GM23338 (cell line): ENCODE results near the gene SH3GL2. TPM values are rescaled to one million over a fixed set of nuclear protein-coding genes. Genes with fewer than 3 reads are reported as not detected.

Experiments used
- ATAC-seq: fragments of 200-7000 bp; cut with Tn5 transposase; 3 replicates; pipeline ENCODE4 v1.9.1; 2020
- DNase-seq: peaks from one replicate; pipeline ENCODE4 v3.0.0-alpha.2; 2015; ENCODE audit warnings: low spot score
- H2AFZ ChIP-seq: fragments of 200-600 bp; sonication (generic); 2 replicates; pipeline ENCODE4 v1.8.0; 2016; ENCODE audit warnings: antibody characterized with exemption, mild to moderate bottlenecking, moderate library complexity
- H3F3A ChIP-seq: fragments of 200-600 bp; sonication (generic); replicated peaks from 2 replicates; pipeline ENCODE4 v1.8.0; 2017; ENCODE audit warnings: antibody characterized with exemption, mixed run types, low read depth
- H3K27ac ChIP-seq: fragments of 200-600 bp; sonication (generic); 2 replicates; pipeline ENCODE4 v1.6.1; 2016; ENCODE audit warnings: low read depth
- H3K27me3 ChIP-seq: fragments of 200-600 bp; sonication (generic); 2 replicates; pipeline ENCODE4 v1.8.0; 2016; ENCODE audit warnings: mild to moderate bottlenecking, mixed run types, moderate library complexity; ENCODE audit not compliant: insufficient read depth
- H3K36me3 ChIP-seq: fragments of 200-600 bp; sonication (generic); 2 replicates; pipeline ENCODE4 v1.8.0; 2016; ENCODE audit warnings: mild to moderate bottlenecking; ENCODE audit not compliant: insufficient read depth
- H3K4me1 ChIP-seq: fragments of 200-600 bp; sonication (generic); 2 replicates; pipeline ENCODE4 v1.8.0; 2016; ENCODE audit warnings: mild to moderate bottlenecking, moderate library complexity; ENCODE audit not compliant: insufficient read depth
- H3K4me2 ChIP-seq: fragments of 200-600 bp; sonication (generic); 2 replicates; pipeline ENCODE4 v1.7.1; 2017; ENCODE audit warnings: mixed run types
- H3K4me3 ChIP-seq: fragments of 200-600 bp; sonication (generic); 2 replicates; pipeline ENCODE4 v1.6.1; 2016; ENCODE audit warnings: mixed run types
- H3K79me2 ChIP-seq: fragments of 200-600 bp; sonication (generic); replicated peaks from 2 replicates; pipeline ENCODE4 v1.8.0; 2017; ENCODE audit warnings: mild to moderate bottlenecking; ENCODE audit not compliant: insufficient read depth
- H3K9me2 ChIP-seq: fragments of 200-600 bp; sonication (generic); 2 replicates; pipeline ENCODE4 v1.8.0; 2017; ENCODE audit not compliant: insufficient read depth
- H4K20me1 ChIP-seq: fragments of 200-600 bp; sonication (generic); replicated peaks from 2 replicates; pipeline ENCODE4 v1.8.0; 2017; ENCODE audit warnings: mild to moderate bottlenecking; ENCODE audit not compliant: insufficient read depth
- H3K27ac Mint-ChIP-seq: 2 replicates; pipeline ENCODE4 v1.8.0; 2020; ENCODE audit warnings: inconsistent platforms, mild to moderate bottlenecking, moderate library complexity, mixed read lengths
- H3K27me3 Mint-ChIP-seq: 3 replicates; pipeline ENCODE4 v1.8.0; 2022; ENCODE audit warnings: low read depth, mild to moderate bottlenecking, moderate library complexity, mixed read lengths, inconsistent platforms; ENCODE audit not compliant: insufficient read depth, poor library complexity
- H3K36me3 Mint-ChIP-seq: 3 replicates; pipeline ENCODE4 v1.8.0; 2021; ENCODE audit warnings: low read depth, mild to moderate bottlenecking, inconsistent platforms, moderate library complexity, mixed read lengths
- H3K4me1 Mint-ChIP-seq: 3 replicates; pipeline ENCODE4 v1.8.0; 2020; ENCODE audit warnings: mild to moderate bottlenecking, inconsistent platforms, mixed read lengths
- H3K4me3 Mint-ChIP-seq: 3 replicates; pipeline ENCODE4 v1.8.0; 2021; ENCODE audit warnings: moderate library complexity, mild to moderate bottlenecking, inconsistent platforms, mixed read lengths
- H3K9me3 Mint-ChIP-seq: 3 replicates; pipeline ENCODE4 v1.8.0; 2020; ENCODE audit warnings: moderate library complexity, mild to moderate bottlenecking, inconsistent platforms, mixed read lengths
- CREB1 ChIP-seq: fragments of 250-450 bp; sonication (Bioruptor Pico); IDR thresholded peaks from 2 replicates; pipeline ENCODE4 v1.5.0; 2020; ENCODE audit warnings: low read depth, mild to moderate bottlenecking, moderate library complexity
- EZH2 ChIP-seq: fragments of 200-600 bp; sonication (generic); IDR thresholded peaks from one replicate; pipeline ENCODE4 v1.8.0; 2017; ENCODE audit warnings: antibody characterized with exemption, mild to moderate bottlenecking, low read depth; ENCODE audit not compliant: unreplicated experiment
- EZH2phosphoT487 ChIP-seq: fragments of 200-600 bp; sonication (generic); IDR thresholded peaks from one replicate; pipeline ENCODE4 v1.8.1; 2018; ENCODE audit warnings: antibody characterized with exemption; ENCODE audit not compliant: unreplicated experiment
- JUNB ChIP-seq: IDR thresholded peaks from one replicate; pipeline ENCODE4 v1.6.1; 2016; ENCODE audit warnings: antibody characterized with exemption; ENCODE audit not compliant: unreplicated experiment
- NANOG ChIP-seq: IDR thresholded peaks from 2 replicates; pipeline ENCODE4 v1.6.1; 2016; ENCODE audit warnings: antibody characterized with exemption, borderline replicate concordance
- POLR2AphosphoS5 ChIP-seq: IDR thresholded peaks from 2 replicates; pipeline ENCODE4 v1.6.1; 2016; ENCODE audit warnings: antibody characterized with exemption, low read depth
- STAT1 ChIP-seq: IDR thresholded peaks from one replicate; pipeline ENCODE4 v1.6.1; 2016; ENCODE audit warnings: antibody characterized with exemption; ENCODE audit not compliant: unreplicated experiment
- ZNF114 ChIP-seq: fragments of 250-450 bp; sonication (Bioruptor Pico); IDR thresholded peaks from 2 replicates; pipeline ENCODE4 v1.5.0; 2020; ENCODE audit warnings: mild to moderate bottlenecking, moderate library complexity
- ZNF331 ChIP-seq: fragments of 250-450 bp; sonication (Bioruptor Pico); IDR thresholded peaks from 2 replicates; pipeline ENCODE4 v1.5.0; 2020; ENCODE audit warnings: low read depth, mild to moderate bottlenecking, moderate library complexity
- polyA plus RNA-seq: library from polyadenylated mRNA; unstranded; fragments of >200 nt; fragmentation: Nextera tagmentation; extraction: Ambion mirVana; gene quantifications from 2 replicates; pipeline ENCODE4 v1.2.1, GENCODE V29; 2016
- total RNA-seq: library from RNA; depleted of rRNA; stranded (reverse); fragments of >200 nt; shearing (Covaris generic); gene quantifications from 2 replicates; pipeline ENCODE4 v1.2.3, GENCODE V29; 2014
- TF ChIP-seq, protein P1 (sequence below), 2 experiments: fragments of 200-600 bp in 1 of 2; sonication (generic) in 1 of 2; conservative IDR thresholded peaks; 2 replicates each; pipeline versions ENCODE4 v1.5.1 to v1.6.1; 2016 to 2017; ENCODE audit warnings: antibody characterized with exemption in 2 of 2, low read depth in 2 of 2, mild to moderate bottlenecking in 2 of 2, moderate library complexity in 1 of 2
- TF ChIP-seq, protein P2 (sequence below): IDR thresholded peaks from one replicate; pipeline ENCODE4 v1.6.1; 2018; ENCODE audit warnings: antibody characterized with exemption; ENCODE audit not compliant: unreplicated experiment
- TF ChIP-seq, protein P3 (sequence below): fragments of 250-450 bp; sonication (Bioruptor Pico); IDR thresholded peaks from 2 replicates; pipeline ENCODE4 v1.5.0; 2020; ENCODE audit warnings: mild to moderate bottlenecking, moderate library complexity
- TF ChIP-seq, protein P4 (sequence below): IDR thresholded peaks from 2 replicates; pipeline ENCODE4 v1.6.1; 2016; ENCODE audit warnings: antibody characterized with exemption

Gene SH3GL2
- total and polyA plus RNA-seq, 2 experiments from 2014 or later = 5.9 to 8.6 TPM

DNA sequence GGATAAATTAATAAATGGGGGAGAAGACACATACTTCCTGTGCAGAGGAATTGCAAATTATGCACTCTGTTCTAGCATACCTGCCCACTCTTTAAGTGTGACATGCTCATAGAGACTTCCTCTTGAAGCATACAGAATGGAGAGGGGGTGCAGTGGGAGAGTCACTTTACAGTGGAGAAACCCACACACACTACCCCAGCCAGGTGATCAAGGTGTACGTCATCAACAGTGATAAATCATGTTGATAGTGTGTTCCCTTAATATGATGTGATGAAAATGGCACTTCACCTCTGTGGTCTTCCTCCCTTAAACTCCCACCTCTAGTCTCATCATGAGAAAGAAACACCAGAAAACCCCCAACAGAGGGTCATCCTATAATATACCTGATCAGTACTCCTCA lies 110.0 kb downstream of the SH3GL2 start:
- peaks cover 3% of the 10 kb centered on the region; the same call in 2 of the 3 replicates for H3K4me1 Mint-ChIP-seq
- TF ChIP-seq STAT1 = no peak
- no peak for TF ChIP-seq ZNF331 (CRISPR knock-in tag)
- no peak for TF ChIP-seq JUNB
- TF ChIP-seq POLR2AphosphoS5 = no peak
- TF ChIP-seq ZNF114 (CRISPR knock-in tag) = no peak
- no peak for TF ChIP-seq EZH2phosphoT487
- TF ChIP-seq, protein P1, sequence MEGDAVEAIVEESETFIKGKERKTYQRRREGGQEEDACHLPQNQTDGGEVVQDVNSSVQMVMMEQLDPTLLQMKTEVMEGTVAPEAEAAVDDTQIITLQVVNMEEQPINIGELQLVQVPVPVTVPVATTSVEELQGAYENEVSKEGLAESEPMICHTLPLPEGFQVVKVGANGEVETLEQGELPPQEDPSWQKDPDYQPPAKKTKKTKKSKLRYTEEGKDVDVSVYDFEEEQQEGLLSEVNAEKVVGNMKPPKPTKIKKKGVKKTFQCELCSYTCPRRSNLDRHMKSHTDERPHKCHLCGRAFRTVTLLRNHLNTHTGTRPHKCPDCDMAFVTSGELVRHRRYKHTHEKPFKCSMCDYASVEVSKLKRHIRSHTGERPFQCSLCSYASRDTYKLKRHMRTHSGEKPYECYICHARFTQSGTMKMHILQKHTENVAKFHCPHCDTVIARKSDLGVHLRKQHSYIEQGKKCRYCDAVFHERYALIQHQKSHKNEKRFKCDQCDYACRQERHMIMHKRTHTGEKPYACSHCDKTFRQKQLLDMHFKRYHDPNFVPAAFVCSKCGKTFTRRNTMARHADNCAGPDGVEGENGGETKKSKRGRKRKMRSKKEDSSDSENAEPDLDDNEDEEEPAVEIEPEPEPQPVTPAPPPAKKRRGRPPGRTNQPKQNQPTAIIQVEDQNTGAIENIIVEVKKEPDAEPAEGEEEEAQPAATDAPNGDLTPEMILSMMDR (conservative IDR thresholded peaks at IDR 0.05; ENCODE audit: low read depth in 2 of 2) = no peak
- TF ChIP-seq CREB1 = no peak
- TF ChIP-seq EZH2 = no peak
- TF ChIP-seq, protein P2, sequence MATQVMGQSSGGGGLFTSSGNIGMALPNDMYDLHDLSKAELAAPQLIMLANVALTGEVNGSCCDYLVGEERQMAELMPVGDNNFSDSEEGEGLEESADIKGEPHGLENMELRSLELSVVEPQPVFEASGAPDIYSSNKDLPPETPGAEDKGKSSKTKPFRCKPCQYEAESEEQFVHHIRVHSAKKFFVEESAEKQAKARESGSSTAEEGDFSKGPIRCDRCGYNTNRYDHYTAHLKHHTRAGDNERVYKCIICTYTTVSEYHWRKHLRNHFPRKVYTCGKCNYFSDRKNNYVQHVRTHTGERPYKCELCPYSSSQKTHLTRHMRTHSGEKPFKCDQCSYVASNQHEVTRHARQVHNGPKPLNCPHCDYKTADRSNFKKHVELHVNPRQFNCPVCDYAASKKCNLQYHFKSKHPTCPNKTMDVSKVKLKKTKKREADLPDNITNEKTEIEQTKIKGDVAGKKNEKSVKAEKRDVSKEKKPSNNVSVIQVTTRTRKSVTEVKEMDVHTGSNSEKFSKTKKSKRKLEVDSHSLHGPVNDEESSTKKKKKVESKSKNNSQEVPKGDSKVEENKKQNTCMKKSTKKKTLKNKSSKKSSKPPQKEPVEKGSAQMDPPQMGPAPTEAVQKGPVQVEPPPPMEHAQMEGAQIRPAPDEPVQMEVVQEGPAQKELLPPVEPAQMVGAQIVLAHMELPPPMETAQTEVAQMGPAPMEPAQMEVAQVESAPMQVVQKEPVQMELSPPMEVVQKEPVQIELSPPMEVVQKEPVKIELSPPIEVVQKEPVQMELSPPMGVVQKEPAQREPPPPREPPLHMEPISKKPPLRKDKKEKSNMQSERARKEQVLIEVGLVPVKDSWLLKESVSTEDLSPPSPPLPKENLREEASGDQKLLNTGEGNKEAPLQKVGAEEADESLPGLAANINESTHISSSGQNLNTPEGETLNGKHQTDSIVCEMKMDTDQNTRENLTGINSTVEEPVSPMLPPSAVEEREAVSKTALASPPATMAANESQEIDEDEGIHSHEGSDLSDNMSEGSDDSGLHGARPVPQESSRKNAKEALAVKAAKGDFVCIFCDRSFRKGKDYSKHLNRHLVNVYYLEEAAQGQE = no peak
- TF ChIP-seq, protein P3, sequence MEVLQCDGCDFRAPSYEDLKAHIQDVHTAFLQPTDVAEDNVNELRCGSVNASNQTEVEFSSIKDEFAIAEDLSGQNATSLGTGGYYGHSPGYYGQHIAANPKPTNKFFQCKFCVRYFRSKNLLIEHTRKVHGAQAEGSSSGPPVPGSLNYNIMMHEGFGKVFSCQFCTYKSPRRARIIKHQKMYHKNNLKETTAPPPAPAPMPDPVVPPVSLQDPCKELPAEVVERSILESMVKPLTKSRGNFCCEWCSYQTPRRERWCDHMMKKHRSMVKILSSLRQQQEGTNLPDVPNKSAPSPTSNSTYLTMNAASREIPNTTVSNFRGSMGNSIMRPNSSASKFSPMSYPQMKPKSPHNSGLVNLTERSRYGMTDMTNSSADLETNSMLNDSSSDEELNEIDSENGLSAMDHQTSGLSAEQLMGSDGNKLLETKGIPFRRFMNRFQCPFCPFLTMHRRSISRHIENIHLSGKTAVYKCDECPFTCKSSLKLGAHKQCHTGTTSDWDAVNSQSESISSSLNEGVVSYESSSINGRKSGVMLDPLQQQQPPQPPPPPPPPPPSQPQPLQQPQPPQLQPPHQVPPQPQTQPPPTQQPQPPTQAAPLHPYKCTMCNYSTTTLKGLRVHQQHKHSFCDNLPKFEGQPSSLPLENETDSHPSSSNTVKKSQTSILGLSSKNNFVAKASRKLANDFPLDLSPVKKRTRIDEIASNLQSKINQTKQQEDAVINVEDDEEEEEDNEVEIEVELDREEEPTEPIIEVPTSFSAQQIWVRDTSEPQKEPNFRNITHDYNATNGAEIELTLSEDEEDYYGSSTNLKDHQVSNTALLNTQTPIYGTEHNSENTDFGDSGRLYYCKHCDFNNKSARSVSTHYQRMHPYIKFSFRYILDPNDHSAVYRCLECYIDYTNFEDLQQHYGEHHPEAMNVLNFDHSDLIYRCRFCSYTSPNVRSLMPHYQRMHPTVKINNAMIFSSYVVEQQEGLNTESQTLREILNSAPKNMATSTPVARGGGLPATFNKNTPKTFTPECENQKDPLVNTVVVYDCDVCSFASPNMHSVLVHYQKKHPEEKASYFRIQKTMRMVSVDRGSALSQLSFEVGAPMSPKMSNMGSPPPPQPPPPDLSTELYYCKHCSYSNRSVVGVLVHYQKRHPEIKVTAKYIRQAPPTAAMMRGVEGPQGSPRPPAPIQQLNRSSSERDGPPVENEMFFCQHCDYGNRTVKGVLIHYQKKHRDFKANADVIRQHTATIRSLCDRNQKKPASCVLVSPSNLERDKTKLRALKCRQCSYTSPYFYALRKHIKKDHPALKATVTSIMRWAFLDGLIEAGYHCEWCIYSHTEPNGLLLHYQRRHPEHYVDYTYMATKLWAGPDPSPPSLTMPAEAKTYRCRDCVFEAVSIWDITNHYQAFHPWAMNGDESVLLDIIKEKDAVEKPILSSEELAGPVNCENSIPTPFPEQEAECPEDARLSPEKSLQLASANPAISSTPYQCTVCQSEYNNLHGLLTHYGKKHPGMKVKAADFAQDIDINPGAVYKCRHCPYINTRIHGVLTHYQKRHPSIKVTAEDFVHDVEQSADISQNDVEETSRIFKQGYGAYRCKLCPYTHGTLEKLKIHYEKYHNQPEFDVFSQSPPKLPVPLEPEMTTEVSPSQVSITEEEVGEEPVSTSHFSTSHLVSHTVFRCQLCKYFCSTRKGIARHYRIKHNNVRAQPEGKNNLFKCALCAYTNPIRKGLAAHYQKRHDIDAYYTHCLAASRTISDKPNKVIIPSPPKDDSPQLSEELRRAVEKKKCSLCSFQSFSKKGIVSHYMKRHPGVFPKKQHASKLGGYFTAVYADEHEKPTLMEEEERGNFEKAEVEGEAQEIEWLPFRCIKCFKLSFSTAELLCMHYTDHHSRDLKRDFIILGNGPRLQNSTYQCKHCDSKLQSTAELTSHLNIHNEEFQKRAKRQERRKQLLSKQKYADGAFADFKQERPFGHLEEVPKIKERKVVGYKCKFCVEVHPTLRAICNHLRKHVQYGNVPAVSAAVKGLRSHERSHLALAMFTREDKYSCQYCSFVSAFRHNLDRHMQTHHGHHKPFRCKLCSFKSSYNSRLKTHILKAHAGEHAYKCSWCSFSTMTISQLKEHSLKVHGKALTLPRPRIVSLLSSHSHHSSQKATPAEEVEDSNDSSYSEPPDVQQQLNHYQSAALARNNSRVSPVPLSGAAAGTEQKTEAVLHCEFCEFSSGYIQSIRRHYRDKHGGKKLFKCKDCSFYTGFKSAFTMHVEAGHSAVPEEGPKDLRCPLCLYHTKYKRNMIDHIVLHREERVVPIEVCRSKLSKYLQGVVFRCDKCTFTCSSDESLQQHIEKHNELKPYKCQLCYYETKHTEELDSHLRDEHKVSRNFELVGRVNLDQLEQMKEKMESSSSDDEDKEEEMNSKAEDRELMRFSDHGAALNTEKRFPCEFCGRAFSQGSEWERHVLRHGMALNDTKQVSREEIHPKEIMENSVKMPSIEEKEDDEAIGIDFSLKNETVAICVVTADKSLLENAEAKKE = no peak
- no peak for TF ChIP-seq NANOG
- TF ChIP-seq, protein P4, sequence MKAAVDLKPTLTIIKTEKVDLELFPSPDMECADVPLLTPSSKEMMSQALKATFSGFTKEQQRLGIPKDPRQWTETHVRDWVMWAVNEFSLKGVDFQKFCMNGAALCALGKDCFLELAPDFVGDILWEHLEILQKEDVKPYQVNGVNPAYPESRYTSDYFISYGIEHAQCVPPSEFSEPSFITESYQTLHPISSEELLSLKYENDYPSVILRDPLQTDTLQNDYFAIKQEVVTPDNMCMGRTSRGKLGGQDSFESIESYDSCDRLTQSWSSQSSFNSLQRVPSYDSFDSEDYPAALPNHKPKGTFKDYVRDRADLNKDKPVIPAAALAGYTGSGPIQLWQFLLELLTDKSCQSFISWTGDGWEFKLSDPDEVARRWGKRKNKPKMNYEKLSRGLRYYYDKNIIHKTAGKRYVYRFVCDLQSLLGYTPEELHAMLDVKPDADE = no peak
- Histone ChIP-seq H3K36me3 (no peaks in the 10 kb centered on the region), H4K20me1 (0 out of 2 replicates have a peak, but pooled peaks cover 4% of the 10 kb centered on the region), H3K27ac (no peak overlapping the region), H3K79me2 (no peaks in the 10 kb centered on the region), H3K4me3 (no peak overlapping the region), H3K4me2 (no peak overlapping the region), H3K9me2 (no peaks in the 10 kb centered on the region), H2AFZ (no peak overlapping the region), H3K27me3 (no peaks in the 10 kb centered on the region), H3K4me1 (peaks cover 10% of the 10 kb centered on the region; the same call in 1 of the 2 replicates), H3F3A (no peaks in the 10 kb centered on the region)
- H3K27ac Mint-ChIP-seq = no peak overlapping the region
- H3K9me3 Mint-ChIP-seq = peaks cover 5% of the 10 kb centered on the region; the same call in 2 of the 3 replicates
- H3K36me3 Mint-ChIP-seq = no peaks in the 10 kb centered on the region; the same call in 2 of the 3 replicates
- DNase-seq (no peak), ATAC-seq (no peak)
- H3K4me3 Mint-ChIP-seq = no peak overlapping the region
- no peaks in the 10 kb centered on the region for H3K27me3 Mint-ChIP-seq
